ENCODE measurements around the gene IL19. TPM values are rescaled to one million over a fixed set of nuclear protein-coding genes. Genes with fewer than 3 reads are reported as not detected.

IL19 gene
- total and polyA plus RNA-seq, 3 experiments from 2014 or later = not detected

DNA sequence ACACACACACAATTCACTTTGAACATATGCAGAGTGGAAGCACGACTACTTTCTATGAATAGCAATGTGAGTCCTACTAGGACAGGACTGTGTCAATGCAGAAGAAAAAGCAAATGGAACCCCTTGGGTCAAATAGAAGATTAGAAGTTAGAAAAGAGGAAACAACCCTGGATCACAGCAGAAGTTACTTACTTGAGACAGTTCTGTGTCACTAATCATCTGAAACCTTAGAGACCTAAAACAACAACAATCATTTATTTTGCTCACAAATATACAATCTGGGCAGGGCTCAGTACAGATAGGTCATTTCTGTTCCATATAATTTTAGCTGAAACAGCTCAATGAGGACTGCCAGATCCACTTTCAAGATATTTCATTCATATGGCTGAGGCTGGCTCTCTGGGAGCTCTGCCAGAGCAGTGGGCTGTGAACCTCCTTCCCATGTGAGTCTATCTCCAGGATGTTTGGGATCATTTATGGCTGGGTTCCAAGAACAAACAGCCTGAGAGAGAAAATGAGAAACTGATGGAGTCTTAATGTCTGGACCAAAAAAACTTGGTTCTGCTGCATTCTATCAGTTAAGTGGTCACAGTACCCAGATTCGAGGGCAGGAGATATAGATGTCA is 44.3 kb downstream of the IL19 start:
- Mint-ChIP-seq H3K27me3 (no peaks in the 10 kb centered on the region), H3K4me3 (no peak overlapping the region), H3K36me3 (peaks cover 0 to 15% (median 0%) of the 10 kb centered on the region in 3 donors), H3K4me1 (peaks cover 19 to 28% (median 24%) of the 10 kb centered on the region in 3 donors), H3K27ac (peak overlapping the region in 2 of 8 donors; percentile 12 to 54), H3K9me3 (peaks cover 0 to 3% (median 2%) of the 10 kb centered on the region in 5 donors)
- Histone ChIP-seq H3K36me3 (ENCODE audit: insufficient read depth, low read length) (no peaks in the 10 kb centered on the region), H3K9me3 (ENCODE audit: low read length) (no peaks in the 10 kb centered on the region), H3K4me3 (ENCODE audit: low read length) (no peak overlapping the region), H3K4me1 (ENCODE audit: insufficient read depth, low read length) (peaks cover 12% of the 10 kb centered on the region), H3K27me3 (ENCODE audit: insufficient read depth, low read length, poor library complexity, severe bottlenecking) (no peaks in the 10 kb centered on the region), H3K27ac (ENCODE audit: low read depth, low read length) (no peak overlapping the region)
- no peak for DNase-seq
- ChIA-PET CTCF (interaction anchor here (1.1 kb wide), 1 partner anchor 80 kb away, joined by 5 read pairs; no protein-coding TSS in a partner anchor), POLR2A (interaction anchor here (0.5 to 1.8 kb wide), 2 partner anchors 11 to 156 kb away, joined by 3 to 5 read pairs; no protein-coding TSS in a partner anchor)

DNA sequence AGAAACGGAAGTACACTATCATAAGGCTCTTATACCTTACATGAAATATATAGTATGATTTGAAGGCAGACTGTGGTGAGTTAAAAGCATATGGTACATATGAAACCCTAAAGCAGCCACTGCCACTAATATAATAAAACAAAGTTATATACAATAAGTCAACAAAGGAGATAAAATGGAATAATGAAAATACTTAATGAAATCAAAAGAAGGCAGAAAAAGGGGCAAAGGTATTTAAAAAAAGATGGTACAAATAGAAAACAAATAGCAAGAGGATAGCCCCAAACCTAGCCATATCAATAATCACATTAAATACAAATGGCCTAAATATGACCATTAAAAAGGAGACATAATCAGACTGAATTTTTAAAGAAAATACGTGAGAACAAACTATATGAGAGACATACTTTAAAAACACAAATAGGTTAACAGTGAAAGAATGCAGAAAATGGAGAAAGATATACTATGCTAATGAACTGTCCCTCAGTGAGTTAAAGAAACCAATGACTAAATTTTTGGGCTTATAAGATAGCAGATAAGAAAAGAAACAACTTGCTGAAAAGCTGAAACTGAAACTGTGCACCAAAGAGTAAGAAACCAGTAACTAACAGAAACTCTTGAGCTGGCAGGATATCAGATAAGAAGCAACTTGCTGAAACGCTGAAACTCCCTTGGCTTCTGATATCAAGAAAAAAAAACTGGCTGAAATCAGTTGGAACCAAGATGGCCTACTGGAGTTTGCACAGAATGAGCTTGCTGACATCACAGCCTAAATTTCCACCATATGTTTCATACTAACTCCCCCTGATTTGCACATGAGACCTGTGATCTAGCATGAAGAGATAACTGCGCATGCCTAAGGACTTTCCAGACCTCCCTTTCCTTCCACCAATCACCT is 46.1 kb downstream of the IL19 start:
- Mint-ChIP-seq H3K27me3 (no peaks in the 10 kb centered on the region), H3K4me1 (peaks cover 19 to 28% (median 24%) of the 10 kb centered on the region in 3 donors), H3K9me3 (peaks cover 0 to 3% (median 2%) of the 10 kb centered on the region in 5 donors), H3K4me3 (peak overlapping the region in 6 of 7 donors; percentile 42 to 60 (median 54)), H3K36me3 (peaks cover 0 to 15% (median 0%) of the 10 kb centered on the region in 3 donors), H3K27ac (peak overlapping the region; percentile 76 to 96 (median 86))
- Histone ChIP-seq H3K4me1 (ENCODE audit: insufficient read depth, low read length) (peaks cover 12% of the 10 kb centered on the region), H3K36me3 (ENCODE audit: insufficient read depth, low read length) (no peaks in the 10 kb centered on the region), H3K27ac (ENCODE audit: low read depth, low read length) (peak overlapping the region; percentile 22), H3K4me3 (ENCODE audit: low read length) (no peak overlapping the region), H3K27me3 (ENCODE audit: insufficient read depth, low read length, poor library complexity, severe bottlenecking) (no peaks in the 10 kb centered on the region), H3K9me3 (ENCODE audit: low read length) (no peaks in the 10 kb centered on the region)
- ChIA-PET POLR2A (interaction anchor here (0.7 to 1.0 kb wide), 2 partner anchors 13 to 75 kb away, joined by 3 to 4 read pairs; no protein-coding TSS in a partner anchor), CTCF (interaction anchor here (0.9 to 2.7 kb wide), 12 partner anchors 7 to 165 kb away, joined by 3 to 13 read pairs (median 3); no protein-coding TSS in a partner anchor)
- DNase-seq = peak in 2 of 5 donors; percentile 30 to 49

DNA sequence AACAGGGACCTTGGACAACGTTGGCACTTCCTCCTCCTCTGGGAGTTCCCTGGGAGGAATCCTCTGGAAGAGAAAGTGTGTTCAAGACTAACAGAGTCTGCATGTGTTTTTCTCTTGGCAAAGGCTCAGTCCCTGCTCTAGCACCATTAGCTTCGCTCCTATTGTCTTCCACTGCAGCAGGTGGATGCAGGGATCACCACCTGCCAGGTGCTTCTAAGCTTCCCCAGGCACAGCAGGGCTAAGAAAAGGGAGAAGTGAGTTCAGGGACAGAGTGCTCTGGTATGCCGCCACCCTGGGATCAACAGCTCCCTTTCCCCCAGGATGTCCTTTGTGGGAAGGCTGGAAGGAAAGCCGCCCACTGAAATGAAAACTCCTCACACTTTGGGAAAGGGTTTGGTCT is 50.9 kb downstream of the IL19 start:
- H3K4me1 ChIP-seq (ENCODE audit: insufficient read depth, low read length) = peaks cover 17% of the 10 kb centered on the region
- no peaks in the 10 kb centered on the region for H3K36me3 Mint-ChIP-seq
- no peaks in the 10 kb centered on the region for H3K27me3 Mint-ChIP-seq
- no peaks in the 10 kb centered on the region for H3K36me3 ChIP-seq (ENCODE audit: insufficient read depth, low read length)
- H3K4me1 Mint-ChIP-seq = peaks cover 17 to 21% (median 19%) of the 10 kb centered on the region in 3 donors
- H3K27ac Mint-ChIP-seq = no peak overlapping the region
- no peak for DNase-seq
- CTCF ChIA-PET = no interaction called here
- H3K9me3 ChIP-seq (ENCODE audit: low read length) = no peaks in the 10 kb centered on the region
- no peak overlapping the region for H3K4me3 ChIP-seq (ENCODE audit: low read length)
- POLR2A ChIA-PET = no interaction called here
- no peaks in the 10 kb centered on the region for H3K9me3 Mint-ChIP-seq
- no peaks in the 10 kb centered on the region for H3K27me3 ChIP-seq (ENCODE audit: insufficient read depth, low read length, poor library complexity, severe bottlenecking)
- no peak overlapping the region for H3K27ac ChIP-seq (ENCODE audit: low read depth, low read length)
- no peak overlapping the region for H3K4me3 Mint-ChIP-seq

DNA sequence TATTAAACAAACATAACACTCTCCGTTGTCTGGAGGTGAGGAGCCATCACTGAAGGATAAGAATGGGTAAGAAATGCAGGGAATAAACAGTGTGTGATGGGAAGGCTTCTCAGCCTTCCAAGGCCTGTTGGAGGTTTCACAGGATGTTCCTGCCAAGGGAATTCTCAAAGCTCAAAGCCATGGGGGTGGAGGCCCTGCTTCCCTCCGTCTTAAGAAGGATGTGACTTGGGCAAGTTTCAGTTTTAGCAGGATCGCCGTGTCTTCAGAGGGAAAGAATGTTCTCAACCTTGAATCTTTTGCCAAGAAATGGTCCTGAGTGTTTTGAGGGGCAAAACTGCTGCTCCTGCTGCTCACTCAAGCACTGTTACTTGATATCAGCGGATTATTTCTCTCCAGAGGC is 53.2 kb downstream of the IL19 start:
- H3K27ac ChIP-seq (ENCODE audit: low read depth, low read length) = no peak overlapping the region
- peaks cover 17 to 22% (median 18%) of the 10 kb centered on the region in 3 donors for H3K4me1 Mint-ChIP-seq
- no peak overlapping the region for H3K27ac Mint-ChIP-seq
- no peak overlapping the region for H3K4me3 ChIP-seq (ENCODE audit: low read length)
- H3K36me3 Mint-ChIP-seq = no peaks in the 10 kb centered on the region
- no peaks in the 10 kb centered on the region for H3K36me3 ChIP-seq (ENCODE audit: insufficient read depth, low read length)
- H3K9me3 ChIP-seq (ENCODE audit: low read length) = no peaks in the 10 kb centered on the region
- no peak overlapping the region for H3K4me3 Mint-ChIP-seq
- no peaks in the 10 kb centered on the region for H3K27me3 Mint-ChIP-seq
- ChIA-PET CTCF (no interaction called here), POLR2A (no interaction called here)
- no peak for DNase-seq
- H3K9me3 Mint-ChIP-seq = no peaks in the 10 kb centered on the region
- H3K27me3 ChIP-seq (ENCODE audit: insufficient read depth, low read length, poor library complexity, severe bottlenecking) = no peaks in the 10 kb centered on the region
- peaks cover 13% of the 10 kb centered on the region for H3K4me1 ChIP-seq (ENCODE audit: insufficient read depth, low read length)

DNA sequence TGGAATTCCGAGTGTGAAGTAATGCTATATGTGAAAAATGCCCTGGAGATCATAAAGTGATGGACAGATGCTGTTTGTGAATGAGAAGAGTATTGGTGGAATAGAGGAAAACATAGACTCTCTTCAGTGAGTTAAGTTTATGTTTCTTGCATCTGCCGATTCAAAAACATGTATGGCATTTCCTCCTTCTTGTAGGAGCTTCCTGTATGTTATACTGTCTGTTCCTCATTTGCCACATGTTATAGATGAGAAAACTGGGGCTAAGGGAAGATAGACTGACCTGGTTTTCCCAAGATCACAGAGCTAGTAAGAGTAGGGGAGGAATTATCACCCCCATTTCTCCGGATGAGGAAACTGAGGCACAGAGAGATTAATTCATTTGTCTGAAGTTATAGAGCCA is 53.8 kb downstream of the IL19 start:
- Histone ChIP-seq H3K9me3 (ENCODE audit: low read length) (no peaks in the 10 kb centered on the region), H3K27me3 (ENCODE audit: insufficient read depth, low read length, poor library complexity, severe bottlenecking) (no peaks in the 10 kb centered on the region), H3K27ac (ENCODE audit: low read depth, low read length) (no peak overlapping the region), H3K4me3 (ENCODE audit: low read length) (no peak overlapping the region), H3K36me3 (ENCODE audit: insufficient read depth, low read length) (no peaks in the 10 kb centered on the region), H3K4me1 (ENCODE audit: insufficient read depth, low read length) (peaks cover 19% of the 10 kb centered on the region)
- H3K4me1 Mint-ChIP-seq = peaks cover 23 to 28% (median 24%) of the 10 kb centered on the region in 3 donors
- no peaks in the 10 kb centered on the region for H3K27me3 Mint-ChIP-seq
- no peaks in the 10 kb centered on the region for H3K36me3 Mint-ChIP-seq
- peak overlapping the region in 2 of 8 donors; percentile 2 to 6 for H3K27ac Mint-ChIP-seq
- DNase-seq = no peak
- ChIA-PET POLR2A (no interaction called here), CTCF (interaction anchor here (0.8 kb wide), 1 partner anchor 11 kb away, joined by 4 read pairs; no protein-coding TSS in a partner anchor)
- no peak overlapping the region for H3K4me3 Mint-ChIP-seq
- H3K9me3 Mint-ChIP-seq = no peaks in the 10 kb centered on the region

DNA sequence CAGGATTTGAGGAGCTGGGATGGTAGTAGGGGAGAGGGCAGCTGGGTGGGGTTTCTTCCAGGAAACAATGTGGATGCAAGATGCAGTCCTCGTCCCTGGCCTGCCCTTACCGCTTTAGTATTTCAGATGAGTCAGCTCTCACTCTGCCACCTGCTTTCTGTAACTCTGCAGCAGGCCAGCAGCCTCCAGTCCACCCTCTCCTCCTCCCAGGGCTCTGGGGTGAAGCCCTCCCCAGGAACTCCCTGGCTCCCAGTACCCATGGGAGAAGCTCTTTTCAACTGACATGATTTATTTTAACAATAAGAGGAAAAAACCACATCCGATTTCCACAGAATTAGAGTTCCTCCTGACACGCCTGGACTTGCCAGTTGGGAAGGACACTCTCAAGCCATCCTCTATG is 55.8 kb downstream of the IL19 start:
- H3K9me3 Mint-ChIP-seq = no peaks in the 10 kb centered on the region
- no peaks in the 10 kb centered on the region for H3K36me3 ChIP-seq (ENCODE audit: insufficient read depth, low read length)
- POLR2A ChIA-PET = no interaction called here
- H3K9me3 ChIP-seq (ENCODE audit: low read length) = no peaks in the 10 kb centered on the region
- no peaks in the 10 kb centered on the region for H3K27me3 ChIP-seq (ENCODE audit: insufficient read depth, low read length, poor library complexity, severe bottlenecking)
- CTCF ChIA-PET = interaction anchor here (0.5 to 0.9 kb wide), 3 partner anchors 15 to 93 kb away, joined by 3 read pairs; no protein-coding TSS in a partner anchor
- H3K4me1 Mint-ChIP-seq = peaks cover 37 to 44% (median 41%) of the 10 kb centered on the region in 3 donors
- no peak overlapping the region for H3K27ac ChIP-seq (ENCODE audit: low read depth, low read length)
- peaks cover 28% of the 10 kb centered on the region for H3K4me1 ChIP-seq (ENCODE audit: insufficient read depth, low read length)
- DNase-seq = no peak
- no peaks in the 10 kb centered on the region for H3K27me3 Mint-ChIP-seq
- H3K4me3 Mint-ChIP-seq = no peak overlapping the region
- H3K36me3 Mint-ChIP-seq = no peaks in the 10 kb centered on the region
- H3K27ac Mint-ChIP-seq = peak overlapping the region in 2 of 8 donors; percentile 55 to 72
- H3K4me3 ChIP-seq (ENCODE audit: low read length) = no peak overlapping the region

DNA sequence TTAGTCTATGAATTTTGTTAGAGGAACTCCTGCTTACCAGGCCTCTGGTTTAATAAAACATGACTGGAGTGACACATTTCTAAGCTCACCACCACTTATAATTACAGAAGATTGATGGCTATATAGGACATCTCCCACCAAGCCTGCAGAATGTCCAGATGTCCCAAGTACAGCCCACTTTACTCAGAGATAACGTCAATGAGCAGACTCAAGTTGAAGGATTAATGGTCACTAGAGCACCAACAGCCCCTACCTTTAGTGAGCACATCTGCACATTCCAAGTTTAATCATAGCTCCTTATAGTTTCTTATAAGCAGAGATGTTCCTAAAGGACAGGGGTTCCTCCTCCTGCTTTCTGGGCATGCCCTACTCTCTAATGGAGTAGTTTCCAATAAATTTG is 57.5 kb downstream of the IL19 start:
- H3K27ac ChIP-seq (ENCODE audit: low read depth, low read length) = no peak overlapping the region
- CTCF ChIA-PET = interaction anchor here (1.4 to 1.9 kb wide), 4 partner anchors 21 to 154 kb away, joined by 3 to 5 read pairs (median 4); no protein-coding TSS in a partner anchor
- peak overlapping the region in 2 of 8 donors; percentile 18 to 59 for H3K27ac Mint-ChIP-seq
- no peaks in the 10 kb centered on the region for H3K27me3 Mint-ChIP-seq
- no peaks in the 10 kb centered on the region for H3K36me3 Mint-ChIP-seq
- H3K4me1 Mint-ChIP-seq = peaks cover 47 to 56% (median 55%) of the 10 kb centered on the region in 3 donors
- H3K9me3 ChIP-seq (ENCODE audit: low read length) = no peaks in the 10 kb centered on the region
- POLR2A ChIA-PET = no interaction called here
- H3K4me1 ChIP-seq (ENCODE audit: insufficient read depth, low read length) = peaks cover 33% of the 10 kb centered on the region
- H3K4me3 ChIP-seq (ENCODE audit: low read length) = no peak overlapping the region
- no peak for DNase-seq
- no peaks in the 10 kb centered on the region for H3K36me3 ChIP-seq (ENCODE audit: insufficient read depth, low read length)
- no peaks in the 10 kb centered on the region for H3K9me3 Mint-ChIP-seq
- H3K27me3 ChIP-seq (ENCODE audit: insufficient read depth, low read length, poor library complexity, severe bottlenecking) = no peaks in the 10 kb centered on the region
- H3K4me3 Mint-ChIP-seq = no peak overlapping the region

Data from CD8-positive, alpha-beta memory T cell (primary cell).